Measurements from ENCODE around the gene LENG9.
"Not testable (repeated sequence)": the region's sequence is repeated elsewhere in the genome, so short reads cannot be mapped to it uniquely, and the experiment has no call there.

DNA sequence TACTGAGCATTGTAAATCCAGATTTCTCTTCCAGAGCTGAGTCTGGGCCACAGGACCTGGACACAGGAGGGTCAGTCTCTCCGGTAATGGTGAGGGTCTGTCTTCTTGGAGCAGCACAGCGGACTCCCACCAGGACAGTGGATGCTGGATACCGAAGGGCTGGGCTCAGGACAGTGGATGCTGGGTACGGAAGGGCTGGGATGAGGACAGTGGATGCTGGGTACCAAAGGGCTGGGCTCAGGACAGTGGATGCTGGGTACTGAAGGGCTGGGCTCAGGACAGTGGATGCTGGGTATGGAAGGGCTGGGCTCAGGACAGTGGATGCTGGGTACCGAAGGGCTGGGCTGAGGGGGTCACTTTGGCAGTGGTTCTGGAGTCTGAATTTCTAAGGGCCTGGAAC, 29.5 kb upstream of the LENG9 start:
- TF ChIP-seq, protein P1, sequence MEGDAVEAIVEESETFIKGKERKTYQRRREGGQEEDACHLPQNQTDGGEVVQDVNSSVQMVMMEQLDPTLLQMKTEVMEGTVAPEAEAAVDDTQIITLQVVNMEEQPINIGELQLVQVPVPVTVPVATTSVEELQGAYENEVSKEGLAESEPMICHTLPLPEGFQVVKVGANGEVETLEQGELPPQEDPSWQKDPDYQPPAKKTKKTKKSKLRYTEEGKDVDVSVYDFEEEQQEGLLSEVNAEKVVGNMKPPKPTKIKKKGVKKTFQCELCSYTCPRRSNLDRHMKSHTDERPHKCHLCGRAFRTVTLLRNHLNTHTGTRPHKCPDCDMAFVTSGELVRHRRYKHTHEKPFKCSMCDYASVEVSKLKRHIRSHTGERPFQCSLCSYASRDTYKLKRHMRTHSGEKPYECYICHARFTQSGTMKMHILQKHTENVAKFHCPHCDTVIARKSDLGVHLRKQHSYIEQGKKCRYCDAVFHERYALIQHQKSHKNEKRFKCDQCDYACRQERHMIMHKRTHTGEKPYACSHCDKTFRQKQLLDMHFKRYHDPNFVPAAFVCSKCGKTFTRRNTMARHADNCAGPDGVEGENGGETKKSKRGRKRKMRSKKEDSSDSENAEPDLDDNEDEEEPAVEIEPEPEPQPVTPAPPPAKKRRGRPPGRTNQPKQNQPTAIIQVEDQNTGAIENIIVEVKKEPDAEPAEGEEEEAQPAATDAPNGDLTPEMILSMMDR (IDR thresholded peaks at IDR 0.05; ENCODE audit: low read length): not testable (repeated sequence)
- not testable (repeated sequence) for TF ChIP-seq EZH2 (IDR thresholded peaks at IDR 0.05; ENCODE audit: borderline replicate concordance, low read length)

Data from OCI-LY1 (cell line).